DND-41 (cell line): ENCODE results near the gene TROAP.

ENCODE experiments used
- ATAC-seq: fragments of 200-7000 bp; cut with Tn5 transposase; 3 replicates; pipeline ENCODE4 v1.9.1; 2021; ENCODE audit warnings: low read depth; ENCODE audit not compliant: insufficient read depth
- DNase-seq: peaks from one replicate; pipeline ENCODE4 v3.0.0-alpha.2; 2020
- H2AFZ ChIP-seq: 2 replicates; pipeline ENCODE4 v1.6.0; 2012; ENCODE audit warnings: low read depth, low read length
- H3K27ac ChIP-seq: 2 replicates; pipeline ENCODE4 v1.5.1; 2012; ENCODE audit warnings: low read length, inconsistent platforms
- H3K27me3 ChIP-seq: fragments of 200-600 bp; sonication (generic); 2 replicates; pipeline ENCODE4 v1.6.0; 2012; ENCODE audit warnings: low read length, mild to moderate bottlenecking, inconsistent platforms; ENCODE audit not compliant: insufficient read depth, poor library complexity
- H3K36me3 ChIP-seq: 2 replicates; pipeline ENCODE4 v1.5.1; 2012; ENCODE audit warnings: low read length, inconsistent platforms; ENCODE audit not compliant: insufficient read depth
- H3K4me1 ChIP-seq: 2 replicates; pipeline ENCODE4 v1.5.1; 2012; ENCODE audit warnings: mild to moderate bottlenecking, low read length; ENCODE audit not compliant: insufficient read depth
- H3K4me2 ChIP-seq: 2 replicates; pipeline ENCODE4 v1.6.0; 2012; ENCODE audit warnings: mild to moderate bottlenecking, moderate library complexity, low read length, inconsistent platforms; ENCODE audit not compliant: insufficient read depth
- H3K4me3 ChIP-seq, 2 experiments: fragments of 200-600 bp in 1 of 2; shearing (Covaris generic) in 1 of 2; 2 replicates each; pipeline ENCODE4 v1.5.1; 2012 to 2016; ENCODE audit warnings: inconsistent platforms in 2 of 2, low read length in 2 of 2, mild to moderate bottlenecking in 2 of 2, low read depth in 1 of 2, moderate library complexity in 1 of 2
- H3K79me2 ChIP-seq: 2 replicates; pipeline ENCODE4 v1.6.0; 2012; ENCODE audit warnings: low read length, inconsistent platforms; ENCODE audit not compliant: insufficient read depth
- H3K9ac ChIP-seq: 2 replicates; pipeline ENCODE4 v1.6.0; 2012; ENCODE audit warnings: low read depth, mild to moderate bottlenecking, inconsistent platforms, low read length, moderate library complexity
- H3K9me3 ChIP-seq: 2 replicates; pipeline ENCODE4 v1.5.1; 2012; ENCODE audit warnings: low read length, moderate library complexity, mild to moderate bottlenecking, inconsistent platforms; ENCODE audit not compliant: insufficient read depth, severe bottlenecking
- H4K20me1 ChIP-seq: 2 replicates; pipeline ENCODE4 v1.6.0; 2012; ENCODE audit warnings: low read length; ENCODE audit not compliant: insufficient read depth
- CTCF ChIP-seq: IDR thresholded peaks from 2 replicates; pipeline ENCODE4 v1.5.1; 2012; ENCODE audit warnings: borderline replicate concordance, low read length, moderate library complexity, mild to moderate bottlenecking; ENCODE audit not compliant: poor library complexity, severe bottlenecking; ENCODE audit errors: extremely low read depth
- EZH2 ChIP-seq: IDR thresholded peaks from 3 replicates; pipeline ENCODE4 v1.6.1; 2012; ENCODE audit warnings: borderline replicate concordance, low read depth, mild to moderate bottlenecking, moderate library complexity, low read length, inconsistent platforms; ENCODE audit not compliant: severe bottlenecking

The TROAP gene

DNA sequence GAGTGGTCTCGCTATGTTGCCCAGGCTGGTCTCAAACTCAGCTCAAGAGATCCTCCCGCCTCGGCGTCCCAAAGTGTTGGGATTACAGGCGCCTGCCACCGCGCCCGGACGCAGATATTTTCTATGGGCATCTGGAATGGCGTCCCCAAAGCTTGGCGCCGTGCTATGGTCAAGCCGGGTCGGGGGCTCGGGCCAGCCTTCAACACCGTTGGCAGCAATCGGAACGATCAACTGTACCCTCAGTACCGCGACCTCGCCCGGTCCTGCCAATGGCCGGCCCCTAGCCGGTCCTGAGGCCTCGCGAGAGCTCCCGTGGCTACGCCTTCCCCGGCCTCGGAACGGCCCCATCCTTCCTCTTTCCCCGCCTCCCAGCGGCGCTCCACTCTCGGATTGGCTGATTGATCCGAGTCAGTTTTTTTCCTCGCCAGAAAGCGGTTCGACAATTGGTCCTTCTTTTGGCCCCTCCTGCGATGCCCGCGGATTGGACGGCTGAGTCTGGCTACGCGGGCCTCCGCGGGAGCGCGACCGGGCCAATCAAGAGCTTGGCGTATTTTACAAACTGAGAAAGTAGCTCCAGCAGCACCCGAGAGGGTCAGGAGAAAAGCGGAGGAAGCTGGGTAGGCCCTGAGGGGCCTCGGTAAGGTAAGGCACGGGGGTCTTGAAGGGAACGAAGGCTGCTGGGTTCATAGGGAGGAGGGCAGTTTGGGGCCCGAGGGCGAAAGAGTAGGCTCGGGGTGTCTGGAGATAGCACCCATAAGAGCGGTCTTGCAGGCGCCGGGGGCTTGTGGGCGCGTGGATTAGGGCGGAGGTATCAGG lies at the start of gene TROAP:
Gene TROAP, plus strand, starts transcription at position 548 of the 816 bp plus-strand sequence. CDS start 354 bp downstream, outside the sequence.
- H3K36me3 ChIP-seq = peaks cover 41% of the 10 kb centered on the region
- TF ChIP-seq CTCF (no peak), EZH2 (no peak)
- peaks cover 28% of the 10 kb centered on the region for H3K79me2 ChIP-seq
- 0 out of 2 replicates have a peak, but pooled peaks cover 3% of the 10 kb centered on the region for H4K20me1 ChIP-seq
- peak; percentile 99 for DNase-seq
- peak within 1 kb of the TSS; percentile 69 for H3K9ac ChIP-seq
- H3K27ac ChIP-seq = peak within 1 kb of the TSS; percentile 95
- H3K4me2 ChIP-seq = peak within 1 kb of the TSS; percentile 95
- H3K27me3 ChIP-seq = no peaks in the 10 kb centered on the region
- peak; percentile 95 for ATAC-seq
- peaks cover 37% of the 10 kb centered on the region for H3K4me1 ChIP-seq
- peak within 1 kb of the TSS; percentile 73 for H3K4me3 ChIP-seq
- no peaks in the 10 kb centered on the region for H3K9me3 ChIP-seq
- H2AFZ ChIP-seq = peak within 1 kb of the TSS; percentile 97

- H3K27ac ChIP-seq = no peak overlapping the region
- peaks cover 32% of the 10 kb centered on the region for H4K20me1 ChIP-seq
- H3K36me3 ChIP-seq = peaks cover 46% of the 10 kb centered on the region
- H3K79me2 ChIP-seq = peaks cover 16% of the 10 kb centered on the region
- H3K9me3 ChIP-seq = no peaks in the 10 kb centered on the region
- no peak for TF ChIP-seq CTCF
- no peak for TF ChIP-seq EZH2
- no peak for DNase-seq
- ATAC-seq = peak; percentile 14; the same call in 2 of the 3 replicates
- H2AFZ ChIP-seq = no peak overlapping the region
- no peaks in the 10 kb centered on the region for H3K27me3 ChIP-seq
- no peak overlapping the region for H3K9ac ChIP-seq
- H3K4me2 ChIP-seq = no peak overlapping the region
- no peaks in the 10 kb centered on the region; the same call in 1 of the 2 replicates for H3K4me1 ChIP-seq
- H3K4me3 ChIP-seq = no peak overlapping the region
Measured at GRCh38 chr12:49273726-49274395, 49.2 kb upstream of the TROAP start.

GRCh38 chr12:49274396-49275069 lies 48.5 kb upstream of the TROAP start:
- Histone ChIP-seq H4K20me1 (peaks cover 25% of the 10 kb centered on the region), H3K79me2 (peaks cover 10% of the 10 kb centered on the region; the same call in 1 of the 2 replicates), H3K9ac (no peak overlapping the region), H3K4me1 (no peaks in the 10 kb centered on the region), H3K4me2 (no peak overlapping the region), H3K36me3 (peaks cover 40% of the 10 kb centered on the region), H2AFZ (no peak overlapping the region), H3K27me3 (no peaks in the 10 kb centered on the region), H3K4me3 (no peak overlapping the region), H3K9me3 (no peaks in the 10 kb centered on the region), H3K27ac (no peak overlapping the region)
- TF ChIP-seq CTCF (no peak), EZH2 (no peak)
- ATAC-seq (0 out of 3 replicates have a peak, but pooled peaks have one; percentile 4), DNase-seq (no peak)
